ENCODE measurements around the gene CRY2. TPM values are rescaled to one million over a fixed set of nuclear protein-coding genes. Genes with fewer than 3 reads are reported as not detected.
"Not testable (repeated sequence)": the region's sequence is repeated elsewhere in the genome, so short reads cannot be mapped to it uniquely, and the experiment has no call there.

The CRY2 gene
- total and polyA plus RNA-seq, 3 experiments from 2014 or later: 16.6 to 27.1 (median 17.8) TPM

- H3K27ac Mint-ChIP-seq: peak overlapping the region in 1 of 8 donors; percentile 8
- DNase-seq: no peak
- peaks cover 0 to 9% (median 0%) of the 10 kb centered on the region in 3 donors for H3K4me1 Mint-ChIP-seq
- CTCF ChIA-PET: interaction anchor here (1.2 to 1.5 kb wide), 2 partner anchors 10 to 22 kb away, joined by 3 to 4 read pairs; no protein-coding TSS in a partner anchor
- Histone ChIP-seq H3K9me3 (ENCODE audit: low read length) (no peaks in the 10 kb centered on the region), H3K27ac (ENCODE audit: low read depth, low read length) (no peak overlapping the region), H3K4me3 (ENCODE audit: low read length) (no peak overlapping the region), H3K27me3 (ENCODE audit: insufficient read depth, low read length, poor library complexity, severe bottlenecking) (peaks cover 21% of the 10 kb centered on the region), H3K4me1 (ENCODE audit: insufficient read depth, low read length) (peaks cover 9% of the 10 kb centered on the region), H3K36me3 (ENCODE audit: insufficient read depth, low read length) (no peaks in the 10 kb centered on the region)
- H3K36me3 Mint-ChIP-seq: peaks cover 0 to 5% (median 2%) of the 10 kb centered on the region in 3 donors
- H3K9me3 Mint-ChIP-seq: no peaks in the 10 kb centered on the region
- no peak overlapping the region for H3K4me3 Mint-ChIP-seq
- POLR2A ChIA-PET: interaction anchor here (0.6 kb wide), 1 partner anchor 112 kb away, joined by 3 read pairs; no protein-coding TSS in a partner anchor
- peaks cover 19 to 52% of the 10 kb centered on the region in 2 donors for H3K27me3 Mint-ChIP-seq
Measured at GRCh38 chr11:45894555-45895247, 47.4 kb downstream of the CRY2 start.

GRCh38 chr11:45895553-45896259, 48.4 kb downstream of the CRY2 start:
- Histone ChIP-seq H3K27me3 (ENCODE audit: insufficient read depth, low read length, poor library complexity, severe bottlenecking) (peaks cover 24% of the 10 kb centered on the region), H3K36me3 (ENCODE audit: insufficient read depth, low read length) (no peaks in the 10 kb centered on the region), H3K4me1 (ENCODE audit: insufficient read depth, low read length) (peaks cover 9% of the 10 kb centered on the region), H3K4me3 (ENCODE audit: low read length) (no peak overlapping the region), H3K9me3 (ENCODE audit: low read length) (no peaks in the 10 kb centered on the region), H3K27ac (ENCODE audit: low read depth, low read length) (no peak overlapping the region)
- peaks cover 0 to 13% (median 1%) of the 10 kb centered on the region in 3 donors for H3K4me1 Mint-ChIP-seq
- H3K4me3 Mint-ChIP-seq: no peak overlapping the region
- H3K36me3 Mint-ChIP-seq: peaks cover 0 to 5% (median 2%) of the 10 kb centered on the region in 3 donors
- no peak for DNase-seq
- no peak overlapping the region for H3K27ac Mint-ChIP-seq
- H3K9me3 Mint-ChIP-seq: no peaks in the 10 kb centered on the region
- CTCF ChIA-PET: interaction anchor here (1.1 to 1.5 kb wide), 3 partner anchors 23 to 111 kb away, joined by 3 to 4 read pairs (median 3); no protein-coding TSS in a partner anchor
- POLR2A ChIA-PET: interaction anchor here (0.6 kb wide), 1 partner anchor 111 kb away, joined by 3 read pairs; no protein-coding TSS in a partner anchor
- H3K27me3 Mint-ChIP-seq: peaks cover 20 to 48% of the 10 kb centered on the region in 2 donors

- POLR2A ChIA-PET: no interaction called here
Measured at GRCh38 chr11:45896422-45896984, 49.2 kb downstream of the CRY2 start.

GRCh38 chr11:45897556-45897955, 50.3 kb downstream of the CRY2 start:
- ChIA-PET POLR2A (no interaction called here), CTCF (no interaction called here)
- Mint-ChIP-seq H3K4me3 (no peak overlapping the region), H3K36me3 (peaks cover 0 to 5% (median 0%) of the 10 kb centered on the region in 3 donors), H3K4me1 (peaks cover 0 to 14% (median 1%) of the 10 kb centered on the region in 3 donors), H3K9me3 (no peaks in the 10 kb centered on the region), H3K27ac (peak overlapping the region in 1 of 8 donors; percentile 70), H3K27me3 (peaks cover 21 to 46% of the 10 kb centered on the region in 2 donors)
- Histone ChIP-seq H3K36me3 (ENCODE audit: insufficient read depth, low read length) (no peaks in the 10 kb centered on the region), H3K27me3 (ENCODE audit: insufficient read depth, low read length, poor library complexity, severe bottlenecking) (peaks cover 24% of the 10 kb centered on the region), H3K4me3 (ENCODE audit: low read length) (no peak overlapping the region), H3K9me3 (ENCODE audit: low read length) (no peaks in the 10 kb centered on the region), H3K4me1 (ENCODE audit: insufficient read depth, low read length) (peaks cover 9% of the 10 kb centered on the region), H3K27ac (ENCODE audit: low read depth, low read length) (no peak overlapping the region)
- no peak for DNase-seq

More at GRCh38 chr11:45896422-45896984, 49.2 kb downstream of the CRY2 start:
- Histone ChIP-seq H3K36me3 (ENCODE audit: insufficient read depth, low read length) (no peaks in the 10 kb centered on the region), H3K27ac (ENCODE audit: low read depth, low read length) (no peak overlapping the region), H3K27me3 (ENCODE audit: insufficient read depth, low read length, poor library complexity, severe bottlenecking) (peaks cover 24% of the 10 kb centered on the region), H3K4me3 (ENCODE audit: low read length) (no peak overlapping the region), H3K4me1 (ENCODE audit: insufficient read depth, low read length) (peaks cover 9% of the 10 kb centered on the region), H3K9me3 (ENCODE audit: low read length) (no peaks in the 10 kb centered on the region)
- DNase-seq: no peak
- H3K36me3 Mint-ChIP-seq: peaks cover 0 to 5% (median 0%) of the 10 kb centered on the region in 3 donors
- no peak overlapping the region for H3K4me3 Mint-ChIP-seq
- no peak overlapping the region for H3K27ac Mint-ChIP-seq
- H3K4me1 Mint-ChIP-seq: peaks cover 0 to 14% (median 1%) of the 10 kb centered on the region in 3 donors
- CTCF ChIA-PET: interaction anchor here (1.1 kb wide), 2 partner anchors 69 to 110 kb away, joined by 3 read pairs; no protein-coding TSS in a partner anchor
- H3K9me3 Mint-ChIP-seq: no peaks in the 10 kb centered on the region
- peaks cover 22 to 49% of the 10 kb centered on the region in 2 donors for H3K27me3 Mint-ChIP-seq

- POLR2A ChIA-PET: interaction anchor here (0.6 kb wide), 1 partner anchor 110 kb away, joined by 8 read pairs; no protein-coding TSS in a partner anchor
- peaks cover 0 to 14% (median 1%) of the 10 kb centered on the region in 3 donors for H3K4me1 Mint-ChIP-seq
- no peaks in the 10 kb centered on the region for H3K9me3 Mint-ChIP-seq
- Histone ChIP-seq H3K27me3 (ENCODE audit: insufficient read depth, low read length, poor library complexity, severe bottlenecking) (peaks cover 24% of the 10 kb centered on the region), H3K27ac (ENCODE audit: low read depth, low read length) (no peak overlapping the region), H3K4me1 (ENCODE audit: insufficient read depth, low read length) (peaks cover 9% of the 10 kb centered on the region), H3K9me3 (ENCODE audit: low read length) (no peaks in the 10 kb centered on the region), H3K36me3 (ENCODE audit: insufficient read depth, low read length) (no peaks in the 10 kb centered on the region), H3K4me3 (ENCODE audit: low read length) (no peak overlapping the region)
- CTCF ChIA-PET: no interaction called here
- DNase-seq: no peak
- peak overlapping the region in 3 of 8 donors; percentile 59 to 75 (median 60) for H3K27ac Mint-ChIP-seq
- H3K27me3 Mint-ChIP-seq: peaks cover 15 to 43% of the 10 kb centered on the region in 2 donors
- H3K4me3 Mint-ChIP-seq: peak overlapping the region; percentile 60 to 85 (median 71)
- peaks cover 0 to 5% (median 0%) of the 10 kb centered on the region in 3 donors for H3K36me3 Mint-ChIP-seq
Measured at GRCh38 chr11:45899086-45899447, 51.8 kb downstream of the CRY2 start.

DNA sequence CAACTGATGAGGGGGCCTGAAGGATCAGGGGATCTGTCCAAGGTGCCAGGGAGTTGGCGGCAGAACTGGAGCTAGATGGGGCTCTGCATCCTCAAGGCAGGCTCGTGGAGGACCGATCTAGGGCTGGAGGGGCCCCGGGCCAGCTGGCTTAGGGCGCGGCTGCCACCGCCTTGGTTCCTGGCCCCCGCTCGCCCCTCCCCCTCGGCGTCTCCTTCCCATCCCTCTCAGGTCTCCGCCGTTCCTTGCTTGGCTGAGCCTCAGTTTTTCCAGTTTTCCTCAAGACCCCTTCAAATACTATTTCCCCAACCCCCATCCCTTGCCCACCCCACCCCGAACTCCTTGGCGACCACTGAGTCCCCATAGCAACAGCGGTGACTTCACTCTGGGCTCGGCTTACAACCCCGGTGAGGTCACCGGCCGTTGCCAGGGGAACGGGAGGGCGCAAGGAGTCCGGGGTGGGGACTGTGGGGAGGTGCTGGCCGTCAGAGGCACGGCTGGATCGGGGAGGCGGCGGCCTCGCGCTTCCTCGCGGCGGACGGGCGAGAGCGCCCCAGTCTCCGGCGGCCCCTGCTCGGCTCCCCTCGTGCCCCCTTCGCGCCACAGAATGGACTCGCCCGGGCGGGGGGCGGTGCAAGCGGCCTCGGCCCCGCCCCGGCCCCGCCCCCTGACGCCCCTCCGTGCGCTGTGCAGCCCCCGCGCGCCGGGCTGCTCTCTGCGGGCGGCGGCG, 52.3 kb downstream of the CRY2 start:
- peaks cover 9% of the 10 kb centered on the region for H3K4me1 ChIP-seq (ENCODE audit: insufficient read depth, low read length)
- Mint-ChIP-seq H3K36me3 (peaks cover 0 to 5% (median 0%) of the 10 kb centered on the region in 3 donors), H3K27ac (peak overlapping the region in 5 of 8 donors; percentile 59 to 75 (median 63)), H3K27me3 (peaks cover 12 to 37% of the 10 kb centered on the region in 2 donors), H3K4me3 (peak overlapping the region; percentile 60 to 85 (median 71)), H3K4me1 (peaks cover 0 to 14% (median 1%) of the 10 kb centered on the region in 3 donors), H3K9me3 (no peaks in the 10 kb centered on the region)
- peaks cover 24% of the 10 kb centered on the region for H3K27me3 ChIP-seq (ENCODE audit: insufficient read depth, low read length, poor library complexity, severe bottlenecking)
- POLR2A ChIA-PET: no interaction called here
- no peaks in the 10 kb centered on the region for H3K36me3 ChIP-seq (ENCODE audit: insufficient read depth, low read length)
- peak; percentile 46 to 89 (median 68) for DNase-seq
- H3K4me3 ChIP-seq (ENCODE audit: low read length): no peak overlapping the region
- no peak overlapping the region for H3K27ac ChIP-seq (ENCODE audit: low read depth, low read length)
- CTCF ChIA-PET: no interaction called here
- H3K9me3 ChIP-seq (ENCODE audit: low read length): no peaks in the 10 kb centered on the region

DNA sequence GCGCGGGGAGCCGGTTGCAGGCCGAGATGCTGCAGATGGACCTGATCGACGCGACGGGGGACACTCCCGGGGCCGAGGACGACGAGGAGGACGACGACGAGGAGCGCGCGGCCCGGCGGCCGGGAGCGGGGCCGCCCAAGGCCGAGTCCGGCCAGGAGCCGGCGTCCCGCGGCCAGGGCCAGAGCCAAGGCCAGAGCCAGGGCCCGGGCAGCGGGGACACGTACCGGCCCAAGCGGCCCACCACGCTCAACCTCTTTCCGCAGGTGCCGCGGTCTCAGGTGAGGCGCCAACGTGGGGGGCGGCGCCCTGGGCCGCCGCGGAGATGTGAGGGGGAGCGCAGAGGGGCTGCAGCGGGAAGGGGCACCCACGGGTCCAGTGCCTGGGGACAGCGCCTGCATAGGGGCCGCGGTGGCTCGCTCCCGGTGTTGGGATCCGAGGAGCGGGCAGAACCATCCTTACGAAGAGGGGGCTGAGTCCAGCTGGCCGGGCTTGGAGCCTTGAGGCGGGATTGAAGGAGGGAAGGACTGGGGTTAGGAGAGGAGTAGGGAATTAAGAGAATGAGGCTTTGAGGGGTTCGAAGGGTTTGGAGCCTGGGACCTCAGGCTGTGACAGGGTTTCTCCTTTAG, 53.0 kb downstream of the CRY2 start:
- DNase-seq; H3K9me3 ChIP-seq (ENCODE audit: low read length); H3K36me3 ChIP-seq (ENCODE audit: insufficient read depth, low read length); H3K27ac ChIP-seq (ENCODE audit: low read depth, low read length); H3K9me3 Mint-ChIP-seq; H3K36me3 Mint-ChIP-seq; H3K4me1 ChIP-seq (ENCODE audit: insufficient read depth, low read length); CTCF ChIA-PET; H3K4me3 ChIP-seq (ENCODE audit: low read length); POLR2A ChIA-PET: not testable (repeated sequence)
- H3K4me1 Mint-ChIP-seq: peaks cover 0 to 15% (median 1%) of the 10 kb centered on the region in 3 donors
- peaks cover 10 to 31% of the 10 kb centered on the region in 2 donors for H3K27me3 Mint-ChIP-seq
- H3K4me3 Mint-ChIP-seq: peak overlapping the region; percentile 54 to 87 (median 63)
- H3K27me3 ChIP-seq (ENCODE audit: insufficient read depth, low read length, poor library complexity, severe bottlenecking): peaks cover 24% of the 10 kb centered on the region
- peak overlapping the region in 1 of 8 donors; percentile 46 for H3K27ac Mint-ChIP-seq

All from CD8-positive, alpha-beta memory T cell (primary cell).